Mucosa of descending colon (tissue), 3 donors: ENCODE measurements around the gene PLAAT4. TPM values are rescaled to one million over a fixed set of nuclear protein-coding genes. Genes with fewer than 3 reads are reported as not detected.

Source experiments
- ATAC-seq: fragments of 200-7000 bp; cut with Tn5 transposase; one replicate; pipeline ENCODE4 v1.9.1; 2020; ENCODE audit warnings: mild to moderate bottlenecking, moderate library complexity
- DNase-seq, 3 donors: peaks; one replicate each; pipeline ENCODE4 v3.0.0-alpha.2; 2020
- H3K36me3 ChIP-seq: fragments of 200-600 bp; one replicate; pipeline ENCODE4 v1.8.0; 2021; ENCODE audit warnings: low read depth, mild to moderate bottlenecking
- H3K4me1 ChIP-seq: fragments of 200-600 bp; one replicate; pipeline ENCODE4 v1.8.0; 2021; ENCODE audit warnings: low read depth, mild to moderate bottlenecking
- H3K4me3 ChIP-seq: fragments of 200-600 bp; one replicate; pipeline ENCODE4 v1.8.0; 2021; ENCODE audit warnings: mild to moderate bottlenecking
- H3K9me3 ChIP-seq: fragments of 200-600 bp; one replicate; pipeline ENCODE4 v1.8.0; 2021; ENCODE audit warnings: mild to moderate bottlenecking
- intact Hi-C, 2 donors: fragments of 100-400 bp; cut with DNase I in 1 of 2; cut with micrococcal nuclease in 1 of 2; formaldehyde crosslinking; loops; one replicate each; pipeline versions ENCODE4 v1.11.0 to v1.11.1; 2022; cut with DNase I, micrococcal nuclease
- total RNA-seq, 3 donors: library from RNA; stranded (reverse); fragmentation: NEBNext Ultra II Directional in 2 of 3; extraction: Animal tissue kit (Norgen Biotek cat#: 25700) in 2 of 3; gene quantifications; one replicate each; pipeline versions ENCODE4 v1.2.1 to v1.2.4, GENCODE V29; 2021 to 2023
- TF ChIP-seq, protein P1 (sequence below): fragments of 200-600 bp; IDR thresholded peaks from one replicate; pipeline ENCODE4 v1.8.0; 2022; ENCODE audit warnings: antibody characterized with exemption, mild to moderate bottlenecking
- donor health status: DM: no; HTN: no; CAD: no; lungs with moderate emphysema.
- donor health status: DM: no; HTN: no; CAD: no.
- donor health status: DM: no; HTN: yes; CAD: no.

The PLAAT4 gene
- total RNA-seq, 3 donors from 2014 or later: 57.0 to 99.0 (median 96.7) TPM

DNA sequence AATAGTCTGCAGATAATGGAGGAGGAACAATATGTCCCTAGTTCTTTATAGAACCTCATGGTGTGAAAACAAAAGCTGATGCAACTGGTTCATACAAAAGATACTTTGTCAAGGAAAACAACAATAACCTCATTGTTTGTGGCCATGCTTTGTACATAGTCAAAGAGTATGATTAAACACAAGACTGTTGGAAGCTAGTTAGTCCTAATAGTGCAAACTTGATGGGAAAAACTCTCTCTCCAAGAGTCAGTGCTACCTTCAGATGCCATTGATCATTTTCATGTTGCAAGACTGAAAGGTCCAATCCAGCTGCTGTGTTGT is 46.7 kb downstream of the PLAAT4 start:
- TF ChIP-seq, protein P1, sequence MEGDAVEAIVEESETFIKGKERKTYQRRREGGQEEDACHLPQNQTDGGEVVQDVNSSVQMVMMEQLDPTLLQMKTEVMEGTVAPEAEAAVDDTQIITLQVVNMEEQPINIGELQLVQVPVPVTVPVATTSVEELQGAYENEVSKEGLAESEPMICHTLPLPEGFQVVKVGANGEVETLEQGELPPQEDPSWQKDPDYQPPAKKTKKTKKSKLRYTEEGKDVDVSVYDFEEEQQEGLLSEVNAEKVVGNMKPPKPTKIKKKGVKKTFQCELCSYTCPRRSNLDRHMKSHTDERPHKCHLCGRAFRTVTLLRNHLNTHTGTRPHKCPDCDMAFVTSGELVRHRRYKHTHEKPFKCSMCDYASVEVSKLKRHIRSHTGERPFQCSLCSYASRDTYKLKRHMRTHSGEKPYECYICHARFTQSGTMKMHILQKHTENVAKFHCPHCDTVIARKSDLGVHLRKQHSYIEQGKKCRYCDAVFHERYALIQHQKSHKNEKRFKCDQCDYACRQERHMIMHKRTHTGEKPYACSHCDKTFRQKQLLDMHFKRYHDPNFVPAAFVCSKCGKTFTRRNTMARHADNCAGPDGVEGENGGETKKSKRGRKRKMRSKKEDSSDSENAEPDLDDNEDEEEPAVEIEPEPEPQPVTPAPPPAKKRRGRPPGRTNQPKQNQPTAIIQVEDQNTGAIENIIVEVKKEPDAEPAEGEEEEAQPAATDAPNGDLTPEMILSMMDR: no peak
- intact Hi-C loops: no loop called here
- Histone ChIP-seq H3K36me3 (no peaks in the 10 kb centered on the region), H3K4me3 (no peak overlapping the region), H3K9me3 (peaks cover 22% of the 10 kb centered on the region), H3K4me1 (no peaks in the 10 kb centered on the region)
- DNase-seq (no peak), ATAC-seq (no peak)

DNA sequence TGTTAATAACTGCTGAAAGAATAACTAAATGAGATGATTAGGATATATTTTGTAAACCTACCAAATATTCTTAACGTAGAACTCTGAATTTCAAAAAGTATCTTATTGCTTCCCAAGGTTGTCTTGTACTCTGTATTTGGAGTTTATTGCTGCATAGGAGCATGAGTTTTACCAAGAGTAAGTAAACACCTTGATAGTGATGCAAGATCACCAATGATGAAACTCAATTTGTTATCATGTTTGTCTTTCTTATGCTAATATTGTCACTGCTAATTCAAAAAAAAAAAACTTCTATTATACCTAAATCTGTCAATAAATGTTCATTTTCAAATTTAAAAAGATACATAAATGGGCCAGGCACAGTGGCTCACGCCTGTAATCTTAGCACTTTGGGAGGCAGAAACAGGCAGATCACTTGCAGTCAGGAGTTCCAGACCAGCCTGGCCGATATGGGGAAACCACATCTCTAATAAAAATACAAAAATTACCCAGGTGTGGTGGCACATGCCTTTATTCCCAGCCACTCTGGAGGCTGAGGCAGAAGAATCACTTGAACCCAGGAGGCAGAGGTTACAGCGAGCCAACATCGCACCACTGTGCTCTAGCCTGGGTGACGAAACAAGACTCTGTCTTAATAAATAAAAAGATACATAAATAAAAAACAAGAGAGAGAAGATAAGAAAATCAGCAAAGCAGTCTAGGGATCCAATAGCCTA is 50.0 kb downstream of the PLAAT4 start:
- H3K4me3 ChIP-seq: no peak overlapping the region
- no peak for ATAC-seq
- H3K4me1 ChIP-seq: no peaks in the 10 kb centered on the region
- peaks cover 5% of the 10 kb centered on the region for H3K9me3 ChIP-seq
- no peaks in the 10 kb centered on the region for H3K36me3 ChIP-seq
- no peak for DNase-seq
- intact Hi-C loops: no loop called here
- TF ChIP-seq, protein P1: no peak

DNA sequence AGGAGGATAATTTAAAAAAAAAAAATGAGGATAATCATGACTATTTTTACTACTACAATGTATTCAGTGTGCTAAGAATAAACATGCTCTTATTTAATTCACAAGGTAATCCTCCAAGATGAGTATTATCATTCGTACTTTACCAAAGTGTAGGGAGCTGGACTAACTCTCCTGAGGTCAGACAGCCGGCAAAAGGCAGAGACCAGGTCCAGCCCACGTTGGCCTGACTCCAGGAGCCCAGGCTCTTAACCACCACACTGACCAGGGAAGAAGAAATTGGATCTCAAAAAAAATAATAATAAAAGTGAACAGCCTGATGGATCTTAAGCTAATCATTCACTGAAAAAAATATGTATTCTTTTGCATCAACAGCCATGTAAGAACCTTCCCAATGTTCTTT is 52.4 kb downstream of the PLAAT4 start:
- DNase-seq: no peak
- Histone ChIP-seq H3K4me3 (no peak overlapping the region), H3K9me3 (no peaks in the 10 kb centered on the region), H3K36me3 (no peaks in the 10 kb centered on the region), H3K4me1 (no peaks in the 10 kb centered on the region)
- intact Hi-C loops: no loop called here
- ATAC-seq: no peak
- TF ChIP-seq, protein P1: no peak

DNA sequence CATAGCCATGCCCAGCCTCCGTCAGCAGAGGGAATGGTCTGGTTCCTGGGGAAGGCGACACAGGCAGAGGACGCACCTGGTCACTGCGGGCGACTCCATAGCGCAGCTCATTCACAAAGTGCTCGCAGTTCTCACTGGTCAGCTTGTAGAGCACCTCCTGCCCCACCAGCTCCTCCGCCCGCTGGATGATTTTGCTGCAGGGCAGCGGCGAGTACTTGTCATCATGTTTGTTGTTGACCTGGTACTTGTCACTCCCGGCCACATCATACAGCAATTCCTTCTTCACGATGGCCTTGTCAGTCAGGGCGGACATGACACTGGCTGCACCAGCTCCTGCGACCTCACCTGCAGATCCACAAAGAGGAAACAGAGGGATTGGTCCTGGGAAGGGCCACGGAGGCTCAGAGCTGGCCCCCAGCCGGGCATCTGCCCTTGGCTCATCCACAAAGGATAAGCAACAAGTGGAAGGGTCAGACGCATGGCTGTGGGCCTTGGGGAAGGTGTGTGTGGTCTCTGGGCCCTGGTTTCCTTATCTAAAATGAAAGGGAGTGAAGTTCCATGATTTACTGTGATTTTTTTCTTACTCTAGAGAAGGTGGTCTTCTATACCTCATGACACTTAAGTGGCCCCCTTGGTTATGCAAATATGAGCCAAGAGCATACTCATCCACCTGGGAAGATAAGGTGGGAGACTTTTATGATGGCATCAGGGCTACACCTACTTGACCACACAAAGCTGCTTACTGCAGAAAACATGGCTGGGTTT is 53.6 kb downstream of the PLAAT4 start:
- TF ChIP-seq, protein P1: no peak
- intact Hi-C loops: no loop called here
- Histone ChIP-seq H3K4me1 (no peaks in the 10 kb centered on the region), H3K36me3 (no peaks in the 10 kb centered on the region), H3K9me3 (no peaks in the 10 kb centered on the region), H3K4me3 (no peak overlapping the region)
- ATAC-seq: no peak
- DNase-seq: no peak

DNA sequence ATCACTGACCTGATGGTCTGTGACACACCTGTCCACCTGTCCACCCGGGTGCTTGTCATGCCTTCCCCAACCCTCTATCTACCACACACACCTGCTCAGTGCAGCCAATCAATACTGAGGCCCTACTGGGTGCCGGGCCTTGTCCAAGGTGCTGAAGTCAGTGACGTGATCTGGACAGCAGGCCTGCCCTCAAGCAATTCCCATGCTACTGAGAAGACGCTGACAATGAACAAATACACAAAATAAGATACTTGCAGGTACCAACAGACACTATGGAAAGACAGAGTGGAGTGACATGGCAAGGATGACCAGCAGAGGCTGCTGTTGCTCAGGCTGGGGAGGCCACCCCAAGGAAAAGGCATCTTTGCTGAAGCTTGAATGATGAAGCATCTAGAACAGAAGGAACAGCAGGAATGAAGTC is 56.4 kb downstream of the PLAAT4 start:
- intact Hi-C loops: no loop called here
- ATAC-seq (peak; percentile 71), DNase-seq (peak in 2 of 3 donors; percentile 44 to 46)
- TF ChIP-seq, protein P1: peak; percentile 38
- Histone ChIP-seq H3K4me1 (no peaks in the 10 kb centered on the region), H3K36me3 (no peaks in the 10 kb centered on the region), H3K9me3 (no peaks in the 10 kb centered on the region), H3K4me3 (no peak overlapping the region)
